Measurements from ENCODE around the gene RGS19. TPM values are rescaled to one million over a fixed set of nuclear protein-coding genes. Genes with fewer than 3 reads are reported as not detected.

RGS19 gene
- total and polyA plus RNA-seq, 2 donors from 2014 or later: 6.8 to 20.2 TPM

GRCh38 chr20:64033981-64034493 is 45.3 kb downstream of the RGS19 start:
- intact Hi-C loops (cut with DNase I): no loop called here
- FAIRE-seq (no peak), DNase-seq (peak in 3 of 5 donors; percentile 12 to 82 (median 65))
- TF ChIP-seq CTCF (IDR thresholded peaks at IDR 0.05; ENCODE audit: borderline replicate concordance, extremely low read depth, insufficient read depth): no peak
- H3K4me3 ChIP-seq (ENCODE audit: low read length in 3 of 3): no peak overlapping the region
- no peaks in the 10 kb centered on the region for H3K9me3 ChIP-seq (ENCODE audit: control insufficient read depth in 2 of 3, insufficient read depth in 1 of 3, low read length in 3 of 3)
- H3K36me3 ChIP-seq (ENCODE audit: control insufficient read depth in 2 of 3, insufficient read depth in 3 of 3, low read length in 3 of 3): peaks cover 0 to 22% (median 12%) of the 10 kb centered on the region in 3 donors
- H3K9ac ChIP-seq (ENCODE audit: low read length in 3 of 3): no peak overlapping the region
- H3K4me1 ChIP-seq (ENCODE audit: control insufficient read depth in 2 of 3, insufficient read depth in 2 of 3, low read depth in 1 of 3, low read length in 3 of 3): peaks cover 0 to 2% (median 0%) of the 10 kb centered on the region in 3 donors
- H3K27ac ChIP-seq (ENCODE audit: low read depth in 2 of 2, low read length in 2 of 2): no peak overlapping the region
- H3K27me3 ChIP-seq (ENCODE audit: control insufficient read depth, insufficient read depth, low read length): no peaks in the 10 kb centered on the region

GRCh38 chr20:64032706-64033624 is 46.4 kb downstream of the RGS19 start:
- FAIRE-seq: no peak
- intact Hi-C loops (cut with DNase I): no loop called here
- H3K9ac ChIP-seq (ENCODE audit: low read length in 3 of 3): no peak overlapping the region

GRCh38 chr20:64031822-64032314 is 47.5 kb downstream of the RGS19 start:
- intact Hi-C loops (cut with DNase I): no loop called here
- TF ChIP-seq CTCF (IDR thresholded peaks at IDR 0.05; ENCODE audit: borderline replicate concordance, extremely low read depth, insufficient read depth): no peak
- no peaks in the 10 kb centered on the region for H3K4me1 ChIP-seq (ENCODE audit: control insufficient read depth in 2 of 3, insufficient read depth in 2 of 3, low read depth in 1 of 3, low read length in 3 of 3)
- H3K9ac ChIP-seq (ENCODE audit: low read length in 3 of 3): no peak overlapping the region
- no peak overlapping the region for H3K27ac ChIP-seq (ENCODE audit: low read depth in 2 of 2, low read length in 2 of 2)
- no peak for DNase-seq
- FAIRE-seq: no peak
- no peaks in the 10 kb centered on the region for H3K9me3 ChIP-seq (ENCODE audit: control insufficient read depth in 2 of 3, insufficient read depth in 1 of 3, low read length in 3 of 3)
- no peaks in the 10 kb centered on the region for H3K27me3 ChIP-seq (ENCODE audit: control insufficient read depth, insufficient read depth, low read length)
- no peak overlapping the region for H3K4me3 ChIP-seq (ENCODE audit: low read length in 3 of 3)
- H3K36me3 ChIP-seq (ENCODE audit: control insufficient read depth in 2 of 3, insufficient read depth in 3 of 3, low read length in 3 of 3): peaks cover 2 to 39% (median 26%) of the 10 kb centered on the region in 3 donors

More at GRCh38 chr20:64032706-64033624, 46.4 kb downstream of the RGS19 start:
- no peak for TF ChIP-seq CTCF (IDR thresholded peaks at IDR 0.05; ENCODE audit: borderline replicate concordance, extremely low read depth, insufficient read depth)
- H3K36me3 ChIP-seq (ENCODE audit: control insufficient read depth in 2 of 3, insufficient read depth in 3 of 3, low read length in 3 of 3): peaks cover 0 to 28% (median 16%) of the 10 kb centered on the region in 3 donors
- H3K27me3 ChIP-seq (ENCODE audit: control insufficient read depth, insufficient read depth, low read length): no peaks in the 10 kb centered on the region
- H3K9me3 ChIP-seq (ENCODE audit: control insufficient read depth in 2 of 3, insufficient read depth in 1 of 3, low read length in 3 of 3): no peaks in the 10 kb centered on the region
- DNase-seq: no peak
- no peaks in the 10 kb centered on the region for H3K4me1 ChIP-seq (ENCODE audit: control insufficient read depth in 2 of 3, insufficient read depth in 2 of 3, low read depth in 1 of 3, low read length in 3 of 3)
- no peak overlapping the region for H3K4me3 ChIP-seq (ENCODE audit: low read length in 3 of 3)
- H3K27ac ChIP-seq (ENCODE audit: low read depth in 2 of 2, low read length in 2 of 2): no peak overlapping the region
